HG03520 (cell line): ENCODE results near the gene PTP4A2.
"Not testable (repeated sequence)": the region's sequence is repeated elsewhere in the genome, so short reads cannot be mapped to it uniquely, and the experiment has no call there.

Source experiments
- ATAC-seq: cut with Tn5 transposase; IDR thresholded peaks from one replicate; pipeline ENCODE4 v1.9.1; 2021; ENCODE audit warnings: mild to moderate bottlenecking, moderate library complexity; ENCODE audit not compliant: unreplicated experiment

PTP4A2 gene

DNA sequence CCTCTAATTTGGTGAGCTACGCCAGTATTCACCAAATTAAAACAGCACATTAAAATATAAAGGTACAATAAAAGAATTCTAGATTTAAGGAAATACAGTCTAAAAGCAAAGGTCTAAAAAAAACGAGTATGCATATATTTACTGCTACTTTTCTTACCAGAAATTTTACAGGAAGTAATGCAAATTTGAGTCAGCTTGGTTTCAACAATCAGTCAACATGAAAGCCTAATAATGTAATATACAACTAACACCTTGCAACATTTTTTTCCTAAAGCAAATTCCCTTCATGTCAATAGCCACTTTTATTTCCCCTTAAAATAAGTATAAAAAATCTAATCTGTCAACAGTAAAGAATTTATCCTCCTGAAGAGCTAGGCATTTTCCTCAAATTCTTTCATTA is 11.9 kb downstream of the PTP4A2 start:
- no peak for ATAC-seq

DNA sequence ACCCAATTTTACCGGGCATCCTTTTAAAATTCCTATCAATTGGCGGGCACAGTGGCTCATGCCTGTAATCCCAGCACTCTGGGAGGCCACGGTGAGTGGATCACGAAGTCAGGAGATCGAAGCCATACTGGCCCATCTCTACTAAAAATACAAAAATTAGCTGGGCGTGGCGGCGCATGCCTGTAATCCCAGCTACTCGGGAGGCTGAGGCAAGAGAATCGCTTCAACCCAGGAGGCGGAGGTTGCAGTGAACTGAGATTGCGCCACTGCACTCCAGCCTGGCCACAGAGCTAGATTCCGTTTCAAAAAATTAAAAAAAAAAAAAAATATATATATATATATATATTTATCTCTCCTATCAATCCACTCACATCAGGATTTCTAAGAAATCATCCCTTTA is 12.3 kb downstream of the PTP4A2 start:
- not testable (repeated sequence) for ATAC-seq

DNA sequence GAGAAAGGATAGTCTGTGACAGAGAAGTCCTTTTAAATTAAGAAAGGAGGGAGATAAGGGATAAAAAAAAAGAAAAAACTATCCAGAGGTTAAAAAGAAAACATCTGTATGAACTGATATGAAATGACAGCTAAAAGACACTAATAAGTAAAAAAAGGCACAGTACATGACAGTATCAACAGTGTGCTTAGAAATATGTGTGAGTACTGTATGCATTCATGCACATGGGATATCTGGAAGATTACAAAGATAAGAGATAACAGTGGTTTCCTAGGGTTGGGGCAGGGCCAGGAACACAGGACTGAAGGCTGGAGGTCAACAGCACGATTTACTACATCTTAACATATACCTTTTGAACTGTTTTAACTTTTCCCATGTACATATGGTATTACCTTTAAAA is 13.3 kb downstream of the PTP4A2 start:
- ATAC-seq = no peak

DNA sequence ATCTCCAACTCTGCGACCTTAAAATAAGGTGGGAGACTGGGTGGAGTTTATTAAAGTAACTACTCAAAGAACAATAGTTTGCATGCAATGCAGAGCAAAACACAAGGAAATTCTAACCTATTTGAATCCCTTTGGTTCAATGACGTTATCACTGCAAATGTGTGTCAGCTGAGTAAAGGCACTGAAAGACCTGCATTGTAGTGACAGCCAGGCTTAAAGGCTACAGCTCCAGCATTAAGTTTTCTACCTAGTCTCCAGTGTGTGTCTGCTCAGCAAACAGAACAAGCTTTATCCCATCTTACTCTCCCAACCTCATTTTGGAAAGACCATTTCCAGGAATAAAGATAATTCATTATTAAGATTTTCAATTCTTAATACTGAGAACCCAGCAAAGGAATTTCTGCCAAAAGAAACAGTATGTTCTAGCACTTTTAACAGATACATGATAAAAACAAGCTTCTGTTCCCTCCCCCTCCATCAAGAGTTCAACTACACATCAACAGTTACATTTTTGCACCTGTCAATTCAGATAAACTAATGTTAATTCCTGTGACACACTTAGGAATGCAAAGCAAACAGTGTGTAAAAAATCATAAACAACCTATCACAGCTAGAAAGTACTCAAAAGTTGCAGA is 14.2 kb downstream of the PTP4A2 start:
- no peak for ATAC-seq

DNA sequence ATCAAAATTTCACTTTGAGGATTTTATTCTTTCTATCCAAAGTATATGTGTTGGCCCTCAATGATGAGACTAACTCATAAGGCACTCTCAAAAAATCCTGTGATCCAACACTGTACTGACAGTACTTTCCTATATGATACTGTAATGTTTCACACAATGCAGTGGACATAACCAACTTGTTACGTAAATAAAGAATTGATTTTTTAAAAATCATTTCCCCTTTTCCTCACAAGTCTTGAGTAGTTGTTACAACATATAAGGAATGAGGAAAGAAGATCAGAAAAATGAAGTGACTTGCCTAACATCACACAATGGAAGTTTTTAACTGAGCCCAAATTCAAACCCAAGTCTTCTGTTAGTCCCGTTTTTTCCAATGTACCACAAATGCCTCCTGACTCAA is 17.2 kb downstream of the PTP4A2 start:
- no peak for ATAC-seq

DNA sequence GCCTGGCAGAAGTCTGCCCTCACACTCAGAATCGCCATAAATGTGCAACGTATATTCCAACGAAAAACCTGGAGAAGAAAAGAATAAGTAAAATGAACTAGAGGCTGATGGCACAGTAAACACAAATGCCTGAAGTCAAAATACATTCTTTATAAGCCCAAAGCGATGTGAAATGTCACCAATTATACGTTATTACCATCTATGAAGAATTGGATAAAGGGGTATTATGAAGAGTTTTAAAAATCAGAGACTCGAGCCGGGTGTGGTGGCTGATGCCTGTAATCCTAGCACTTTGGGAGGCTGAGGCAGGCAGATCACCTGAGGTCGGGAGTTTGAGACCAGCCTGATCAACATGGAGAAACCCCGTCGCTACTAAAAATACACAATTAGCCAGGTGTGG is 18.6 kb downstream of the PTP4A2 start:
- ATAC-seq = no peak

DNA sequence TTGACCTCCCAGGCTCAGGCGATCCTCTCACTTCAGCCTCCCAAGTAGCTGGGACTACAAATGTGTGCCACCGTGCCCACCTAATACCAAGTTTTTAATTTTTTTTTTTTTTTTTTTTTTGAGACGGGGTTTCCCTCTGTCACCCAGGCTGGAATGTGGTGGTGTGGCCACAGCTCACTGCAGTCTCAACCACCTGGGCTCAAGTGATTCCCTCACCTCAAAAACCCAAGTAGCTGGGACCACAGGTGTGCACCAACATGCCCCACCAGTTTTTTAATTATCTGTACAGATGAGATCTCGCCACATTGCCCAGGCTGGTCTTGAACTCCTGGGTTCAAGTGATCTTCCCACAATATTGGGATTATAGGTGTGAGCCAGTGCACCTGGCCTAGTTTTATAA is 22.7 kb downstream of the PTP4A2 start:
- ATAC-seq = no peak

DNA sequence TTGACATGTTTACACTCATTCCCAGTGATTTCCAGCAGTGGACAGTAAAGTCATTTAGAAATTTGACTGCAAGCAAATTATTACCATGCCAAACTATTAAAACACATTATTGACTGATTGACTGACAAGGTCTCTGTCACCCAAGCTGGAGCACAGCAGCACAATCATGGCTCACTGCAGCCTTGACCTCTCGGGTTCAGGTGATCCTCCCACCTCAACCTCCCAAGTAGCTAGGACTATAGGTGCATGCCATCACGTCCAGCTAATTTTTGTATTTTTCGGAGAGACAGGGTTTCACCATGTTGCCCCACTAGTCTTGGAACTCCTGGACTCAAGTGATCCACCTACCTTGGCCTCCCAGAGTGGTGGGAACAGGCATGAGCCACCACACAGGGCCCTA is 24.2 kb downstream of the PTP4A2 start:
- no peak for ATAC-seq

DNA sequence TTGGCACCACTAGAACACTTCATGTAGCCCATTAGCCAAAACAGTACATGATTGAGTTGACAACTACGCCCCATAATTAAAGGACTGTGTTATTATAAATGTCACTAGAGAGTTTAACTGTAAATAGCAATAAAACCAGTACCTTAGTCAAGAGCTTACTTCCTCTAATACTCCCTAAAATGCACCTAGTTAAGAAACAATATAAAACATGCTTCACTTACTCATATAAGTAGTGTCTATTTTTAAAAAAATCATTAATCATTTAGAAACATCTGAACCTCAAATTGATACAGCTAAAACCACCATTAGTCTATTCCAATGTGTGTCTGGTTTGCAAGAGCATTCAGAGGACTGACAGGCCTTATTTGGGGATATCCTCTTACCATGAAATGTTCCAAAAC is 25.3 kb downstream of the PTP4A2 start:
- peak; percentile 50 for ATAC-seq

DNA sequence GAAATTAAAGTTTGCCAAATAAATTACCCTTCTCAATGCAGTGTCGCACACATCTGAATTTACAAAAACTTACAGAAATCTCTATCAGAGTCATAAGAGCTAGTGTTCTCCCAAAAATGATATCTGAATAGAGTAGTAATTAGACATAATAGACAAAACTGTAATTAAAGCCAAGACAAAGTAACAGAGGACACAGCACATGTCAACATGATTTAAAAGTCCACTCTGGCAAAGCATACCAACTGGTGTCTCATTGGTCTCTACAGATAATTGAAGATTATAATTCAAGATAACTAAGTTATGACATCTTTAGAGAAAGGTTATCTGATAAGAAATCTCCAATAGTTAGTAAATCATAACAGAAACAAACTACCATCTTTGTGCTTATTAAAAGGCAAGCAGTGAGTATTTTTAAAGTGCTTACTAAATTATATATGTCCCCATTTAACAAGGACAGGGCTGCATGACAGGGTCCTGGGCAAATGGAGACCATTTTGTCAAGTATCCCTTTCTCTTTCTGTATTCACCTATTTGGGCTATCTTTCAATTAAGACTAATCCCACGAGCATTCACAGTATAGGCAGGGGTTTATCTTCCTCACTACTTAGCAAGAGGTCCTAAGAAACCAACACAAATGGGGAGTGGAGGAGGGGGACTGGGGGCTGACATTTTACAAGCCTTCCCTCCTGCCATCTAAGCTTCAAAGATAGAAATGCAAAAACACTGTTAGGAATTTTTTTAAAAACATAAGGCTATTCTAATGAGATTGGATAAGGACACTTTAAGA is 26.0 kb downstream of the PTP4A2 start:
- ATAC-seq = no peak

DNA sequence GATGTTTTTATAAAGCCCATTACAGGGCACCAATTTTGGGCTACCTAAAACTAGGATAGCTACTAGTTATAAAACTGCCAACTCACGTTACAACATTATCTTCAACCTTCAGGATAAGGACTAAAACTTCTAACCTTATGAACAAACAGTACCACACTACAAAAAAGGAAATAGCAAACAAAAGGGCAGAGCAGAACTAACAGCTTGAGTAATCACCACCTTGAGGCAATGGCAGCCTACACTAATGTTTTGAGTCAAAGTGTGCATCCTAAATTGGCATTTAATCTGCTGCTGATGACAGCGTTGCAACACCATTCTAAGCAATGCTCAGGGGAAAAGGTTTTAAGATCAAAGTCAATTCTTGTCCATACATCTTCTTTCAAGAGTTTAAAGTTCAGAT is 27.2 kb downstream of the PTP4A2 start:
- no peak for ATAC-seq

DNA sequence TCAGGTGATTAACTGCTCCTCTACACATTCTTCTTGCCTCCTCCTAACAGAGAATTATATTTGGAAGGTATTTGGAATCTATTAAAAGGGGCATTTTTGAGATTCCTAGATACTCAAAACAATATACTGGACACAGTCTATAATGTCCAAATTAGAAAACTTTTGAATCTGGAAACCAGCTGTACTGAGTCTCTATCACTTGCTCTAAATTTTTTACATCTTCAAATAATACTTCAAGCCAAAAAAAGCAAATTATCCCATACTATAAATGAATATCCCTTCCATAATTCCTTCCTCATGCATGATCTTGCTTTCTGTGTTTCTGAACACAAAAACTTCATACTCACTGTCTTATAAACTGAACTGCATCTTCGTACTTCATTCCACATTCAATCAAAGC is 28.5 kb downstream of the PTP4A2 start:
- ATAC-seq = no peak

DNA sequence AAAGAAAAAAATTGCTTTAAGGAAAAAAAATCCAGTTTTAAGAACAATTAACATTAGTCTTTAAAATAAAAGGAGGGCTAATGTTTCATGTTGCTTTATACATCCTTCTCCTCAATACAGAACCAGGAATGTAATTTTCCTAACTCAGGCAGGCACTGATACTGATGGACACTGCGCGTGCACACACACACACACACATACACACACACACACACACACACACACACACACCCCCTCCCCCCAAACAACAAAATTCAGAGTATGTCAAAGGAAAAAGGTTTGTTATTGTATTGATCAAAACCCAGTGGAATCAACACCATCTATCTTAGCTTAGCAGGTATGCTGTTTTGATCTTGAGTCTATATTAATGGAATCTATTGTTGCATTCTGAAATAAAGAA is 31.6 kb downstream of the PTP4A2 start:
- no peak for ATAC-seq

DNA sequence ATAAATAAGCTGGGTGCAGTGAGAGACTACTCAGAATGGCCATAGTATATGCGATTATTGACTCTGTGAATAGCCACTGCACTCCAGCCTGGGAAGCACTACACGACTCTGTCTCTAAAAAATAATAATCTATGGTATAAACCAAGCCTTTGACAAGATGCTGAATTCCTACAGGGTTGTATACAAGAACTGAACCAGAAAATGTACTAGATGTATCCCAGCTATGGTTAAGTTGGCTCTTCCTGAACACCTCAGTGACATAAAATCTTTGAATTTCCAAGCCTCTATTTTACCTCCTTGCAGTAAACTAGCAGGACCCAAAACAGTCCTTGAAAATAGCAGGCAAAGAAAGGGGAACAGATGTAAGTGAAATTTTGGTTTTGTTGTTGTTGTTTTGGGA is 32.5 kb downstream of the PTP4A2 start:
- ATAC-seq = no peak

DNA sequence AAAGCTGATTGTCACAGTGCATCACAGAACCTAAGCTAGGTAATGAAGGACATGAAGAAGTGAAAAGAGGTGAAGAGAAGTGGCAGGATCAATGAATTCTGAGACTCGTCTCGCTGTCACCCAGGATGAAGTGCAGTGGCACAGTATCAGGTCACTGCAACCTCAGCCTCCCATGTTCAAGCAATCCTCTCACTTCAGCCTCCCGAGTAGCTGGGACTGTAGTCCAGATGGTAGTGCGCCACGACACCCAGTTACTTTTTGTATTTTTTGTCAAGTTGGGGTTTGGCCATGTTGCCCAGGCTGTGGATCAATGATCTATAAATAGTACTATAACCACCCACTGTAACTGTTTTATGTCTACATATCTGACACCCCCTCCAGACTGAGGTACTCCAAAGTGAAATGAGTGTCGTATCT is 33.1 kb downstream of the PTP4A2 start:
- ATAC-seq = no peak

DNA sequence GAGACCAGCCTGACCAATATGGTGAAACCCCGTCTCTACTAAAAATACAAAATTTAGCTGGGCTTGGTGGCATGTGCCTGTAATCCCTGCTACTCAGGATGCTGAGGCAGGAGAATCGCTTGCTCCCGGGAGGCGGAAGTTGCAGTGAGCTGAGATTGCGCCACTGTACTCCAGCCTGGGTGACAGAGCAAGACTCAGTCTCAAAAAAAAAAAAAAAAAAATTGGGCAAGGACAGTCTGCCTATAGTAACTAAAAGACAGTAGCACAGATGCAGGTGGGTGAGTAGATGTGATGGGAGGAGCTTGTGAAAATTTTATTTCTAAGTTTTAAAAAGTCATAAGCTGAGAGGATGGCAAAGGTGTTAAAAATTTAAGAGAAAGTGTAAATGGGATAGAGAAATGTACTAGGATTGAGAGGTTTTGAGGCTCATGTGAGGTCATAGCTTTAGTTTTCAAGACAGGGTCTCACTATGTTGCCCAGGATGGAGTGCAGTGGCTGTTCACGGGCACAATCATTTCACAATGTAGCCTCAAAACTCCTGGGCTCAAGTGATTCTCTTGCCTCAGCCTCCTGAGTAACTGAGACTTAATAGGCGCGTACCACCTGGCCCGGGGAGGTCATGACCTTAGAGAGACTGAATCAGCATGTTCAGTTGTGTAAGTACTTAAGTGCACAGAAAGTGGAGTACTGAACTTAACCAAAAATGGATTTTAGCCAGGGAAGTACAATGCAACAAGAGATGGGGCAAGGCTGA is 33.7 kb downstream of the PTP4A2 start:
- ATAC-seq = no peak

DNA sequence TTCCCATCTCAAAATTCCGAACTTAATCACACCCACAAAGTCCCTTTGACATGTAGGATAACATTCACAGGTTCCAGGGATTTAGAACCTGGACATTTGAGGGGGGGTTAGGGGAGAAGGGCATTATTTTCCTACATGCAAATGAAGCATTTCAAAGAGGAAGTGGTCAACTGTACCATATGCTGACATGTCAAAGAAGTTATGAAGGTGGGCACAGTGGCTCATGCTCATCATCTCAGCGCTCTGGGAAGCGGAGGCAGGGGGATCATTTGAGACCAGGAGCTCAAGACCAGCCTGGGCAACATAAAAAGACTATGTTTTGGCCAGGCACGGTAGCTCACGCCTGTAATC is 35.7 kb downstream of the PTP4A2 start:
- no peak for ATAC-seq

DNA sequence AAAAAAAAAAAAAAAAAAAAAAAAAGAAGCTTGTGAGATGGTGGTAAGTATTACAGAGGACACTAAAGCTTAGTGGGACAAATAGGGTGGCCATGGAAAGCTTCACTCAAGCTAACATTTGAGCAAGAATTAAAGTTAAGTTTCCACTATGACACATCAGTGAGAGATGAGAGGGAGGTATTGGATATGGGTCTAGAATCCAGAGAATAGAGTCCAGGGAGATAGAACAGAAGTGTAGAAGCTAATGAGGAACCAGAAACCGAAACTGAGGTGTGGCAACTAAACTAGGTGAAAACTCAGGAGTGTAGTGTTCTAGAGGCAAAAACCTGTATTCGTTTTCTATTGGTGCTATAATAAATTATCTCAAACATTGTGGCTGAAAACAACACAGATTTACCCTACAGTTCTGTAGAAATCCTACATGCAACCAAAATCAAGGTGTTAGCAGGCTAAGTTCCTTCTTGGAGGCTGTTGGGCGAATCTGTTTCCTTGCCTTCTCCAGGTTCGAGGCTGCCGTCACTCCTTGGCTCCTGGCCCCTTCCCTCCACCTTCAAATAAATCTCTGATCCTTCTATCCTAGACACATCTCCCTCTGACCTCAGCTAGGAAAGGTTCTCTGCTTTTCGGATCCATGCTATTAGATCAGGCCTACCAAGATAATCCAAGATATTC is 36.2 kb downstream of the PTP4A2 start:
- ATAC-seq = no peak

DNA sequence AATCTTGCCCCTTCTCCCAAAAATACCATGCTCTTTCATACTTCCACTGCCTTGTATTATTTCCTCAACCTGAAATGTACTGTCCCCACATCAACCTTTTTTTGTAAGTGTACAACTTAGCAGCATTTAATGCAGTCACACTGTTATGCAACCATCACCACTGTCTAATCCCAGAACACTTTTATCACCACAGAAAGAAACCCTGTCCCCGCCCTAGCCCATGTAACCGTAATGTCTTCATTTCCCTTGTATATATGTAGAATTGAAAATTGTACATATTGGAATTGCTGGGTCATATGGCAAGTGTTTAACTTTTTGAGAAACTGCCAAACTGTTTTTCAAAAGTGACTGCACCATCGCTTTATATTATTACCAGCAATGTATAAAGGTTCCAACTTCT is 37.4 kb downstream of the PTP4A2 start:
- ATAC-seq = no peak

DNA sequence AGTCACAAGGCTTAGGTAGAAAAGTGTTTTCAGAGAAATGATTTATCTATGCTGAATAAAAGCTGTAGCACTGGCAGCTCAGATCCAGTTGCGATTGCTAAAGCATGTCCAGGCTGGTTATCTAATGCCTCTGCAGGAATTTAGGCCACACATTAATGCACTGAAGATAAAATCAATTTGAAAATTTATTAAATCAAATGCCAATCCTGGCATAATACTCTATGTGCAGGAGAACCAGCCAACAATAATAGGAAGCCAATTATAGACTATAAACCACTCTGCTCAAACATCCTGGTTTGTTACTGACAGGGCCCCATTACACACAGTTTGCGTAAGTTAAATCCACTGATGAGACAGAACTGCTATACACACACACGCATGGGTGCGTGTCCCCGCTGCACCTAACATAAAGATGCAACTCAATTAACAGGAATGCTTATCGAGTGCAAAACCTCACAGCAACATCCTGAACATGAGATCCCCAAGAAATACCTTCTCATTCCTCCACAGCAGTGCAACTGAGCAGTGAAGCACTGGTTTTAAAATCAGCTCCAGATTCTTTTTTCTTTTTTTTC is 40.6 kb downstream of the PTP4A2 start:
- no peak for ATAC-seq

DNA sequence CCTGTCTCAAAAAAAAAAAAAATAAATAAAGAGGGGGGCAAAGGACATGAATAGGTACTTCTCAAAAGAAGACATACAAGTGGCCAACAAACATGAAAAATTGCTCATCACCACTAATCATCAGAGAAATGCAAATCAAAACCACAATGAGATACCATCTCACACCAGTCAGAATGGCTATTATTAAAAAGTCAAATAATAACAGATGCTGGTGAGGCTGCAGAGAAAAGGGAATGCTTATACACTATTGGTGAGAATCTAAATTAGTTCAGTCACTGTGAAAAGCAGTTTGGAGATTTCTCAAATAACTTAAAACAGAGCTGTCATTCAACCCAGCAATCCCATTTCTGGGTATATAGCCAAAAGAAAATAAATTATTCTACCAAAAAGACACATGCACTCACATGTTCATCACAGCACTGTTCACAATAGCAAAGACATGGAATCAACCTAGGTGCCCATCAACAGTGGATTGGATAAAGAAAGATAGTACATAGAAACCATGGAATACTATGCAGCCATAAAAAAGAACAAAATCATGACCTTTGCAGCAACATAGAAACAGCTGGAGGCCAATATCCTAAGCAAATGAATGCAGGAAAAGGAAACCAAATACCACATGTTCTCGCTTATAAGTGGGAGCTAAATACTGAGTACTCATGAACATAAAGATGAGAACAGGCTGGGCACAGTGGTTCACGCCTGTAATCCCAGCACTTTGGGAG is 42.5 kb downstream of the PTP4A2 start:
- not testable (repeated sequence) for ATAC-seq
